ENCODE results near the gene CDK14.
"Not testable (repeated sequence)": the region's sequence is repeated elsewhere in the genome, so short reads cannot be mapped to it uniquely, and the experiment has no call there.

GRCh38 chr7:90757565-90757950 lies 161.4 kb downstream of the CDK14 start:
- TF ChIP-seq POLR2AphosphoS5, EP300, CTCF, POLR2A (IDR thresholded peaks at IDR 0.05): not testable (repeated sequence)

Data from stomach (tissue), 4 donors.